Peyer's patch (tissue), 4 donors: ENCODE measurements around the gene SEPTIN10.

Source experiments
- POLR2A ChIP-seq, 2 donors: fragments of 450-650 bp; IDR thresholded peaks; one replicate each; pipeline ENCODE4 v1.5.1; 2017; ENCODE audit warnings: antibody characterized with exemption in 2 of 2, mild to moderate bottlenecking in 2 of 2, moderate library complexity in 2 of 2
- TF ChIP-seq, protein P1 (sequence below), 6 experiments: fragments of 450-650 bp in 4 of 6; fragments of 200-600 bp in 2 of 6; sonication (generic) in 1 of 6; IDR thresholded peaks; one replicate each; pipeline ENCODE4 v1.5.1; 2017 to 2019; ENCODE audit warnings: antibody characterized with exemption in 6 of 6, mild to moderate bottlenecking in 3 of 6, moderate library complexity in 1 of 6

DNA sequence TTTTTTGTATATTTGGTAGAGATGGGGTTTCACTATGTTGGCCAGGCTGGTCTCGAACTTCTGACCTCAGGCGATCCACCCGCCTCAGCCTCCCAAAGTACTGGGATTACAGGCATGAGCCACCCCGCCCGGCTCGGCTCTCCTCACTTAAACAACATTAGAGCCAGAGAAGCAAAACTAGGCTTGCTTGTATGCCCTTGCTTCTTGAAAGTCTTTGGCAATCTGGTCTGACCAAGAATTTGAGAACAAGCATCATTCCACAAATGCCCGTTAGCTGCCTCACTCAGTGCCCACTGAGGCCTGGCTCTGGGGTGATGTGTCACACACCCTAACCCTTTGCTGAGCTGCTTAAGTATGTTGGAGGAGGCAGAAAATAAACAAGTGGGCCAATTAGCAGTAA, 33.9 kb upstream of the SEPTIN10 start:
- no peak for TF ChIP-seq POLR2A (IDR thresholded peaks at IDR 0.05)
- TF ChIP-seq, protein P1, sequence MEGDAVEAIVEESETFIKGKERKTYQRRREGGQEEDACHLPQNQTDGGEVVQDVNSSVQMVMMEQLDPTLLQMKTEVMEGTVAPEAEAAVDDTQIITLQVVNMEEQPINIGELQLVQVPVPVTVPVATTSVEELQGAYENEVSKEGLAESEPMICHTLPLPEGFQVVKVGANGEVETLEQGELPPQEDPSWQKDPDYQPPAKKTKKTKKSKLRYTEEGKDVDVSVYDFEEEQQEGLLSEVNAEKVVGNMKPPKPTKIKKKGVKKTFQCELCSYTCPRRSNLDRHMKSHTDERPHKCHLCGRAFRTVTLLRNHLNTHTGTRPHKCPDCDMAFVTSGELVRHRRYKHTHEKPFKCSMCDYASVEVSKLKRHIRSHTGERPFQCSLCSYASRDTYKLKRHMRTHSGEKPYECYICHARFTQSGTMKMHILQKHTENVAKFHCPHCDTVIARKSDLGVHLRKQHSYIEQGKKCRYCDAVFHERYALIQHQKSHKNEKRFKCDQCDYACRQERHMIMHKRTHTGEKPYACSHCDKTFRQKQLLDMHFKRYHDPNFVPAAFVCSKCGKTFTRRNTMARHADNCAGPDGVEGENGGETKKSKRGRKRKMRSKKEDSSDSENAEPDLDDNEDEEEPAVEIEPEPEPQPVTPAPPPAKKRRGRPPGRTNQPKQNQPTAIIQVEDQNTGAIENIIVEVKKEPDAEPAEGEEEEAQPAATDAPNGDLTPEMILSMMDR (IDR thresholded peaks at IDR 0.05) = no peak
